Urinary bladder (tissue), 4 donors: ENCODE measurements around the gene SPDL1. TPM values are rescaled to one million over a fixed set of nuclear protein-coding genes. Genes with fewer than 3 reads are reported as not detected.
A peak's percentile ranks its signal among the peaks of the same experiment; 100 is the strongest.

ENCODE experiments used
- DNase-seq: peaks from one replicate; pipeline ENCODE4 v3.0.0-alpha.2; 2015; ENCODE audit errors: extremely low spot score
- H3K27ac ChIP-seq: one replicate; pipeline ENCODE4 v1.5.1; 2013; ENCODE audit warnings: low read depth, mild to moderate bottlenecking, moderate library complexity
- H3K36me3 ChIP-seq: one replicate; pipeline ENCODE4 v1.6.1; 2013; ENCODE audit warnings: mild to moderate bottlenecking, moderate library complexity; ENCODE audit not compliant: insufficient read depth
- H3K4me1 ChIP-seq: one replicate; pipeline ENCODE4 v1.6.1; 2013; ENCODE audit warnings: mild to moderate bottlenecking, moderate library complexity; ENCODE audit not compliant: insufficient read depth
- H3K4me3 ChIP-seq: one replicate; pipeline ENCODE4 v1.5.1; 2013; ENCODE audit warnings: low read depth, low read length
- WGBS: extraction: QIAGEN DNeasy Blood & Tissue Kit; methylation state at CpG from one replicate; pipeline ENCODE4 v1.1.7; 2013; 5-methylcytosine and 5-hydroxymethylcytosine counted together
- polyA plus RNA-seq: library from polyadenylated mRNA; stranded (reverse); fragments of 200-250 nt; gene quantifications from one replicate; pipeline ENCODE4 v1.2.3, GENCODE V29; 2013
- total RNA-seq: library from RNA; depleted of rRNA; stranded (reverse); fragments of >200 nt; gene quantifications from one replicate; pipeline ENCODE4 v1.2.3, GENCODE V29; 2014
- donor health status: healthy with polysubstance abuse.
- donor health status: healthy.

The SPDL1 gene
- total and polyA plus RNA-seq, 2 donors = 8.2 to 22.5 TPM

DNA sequence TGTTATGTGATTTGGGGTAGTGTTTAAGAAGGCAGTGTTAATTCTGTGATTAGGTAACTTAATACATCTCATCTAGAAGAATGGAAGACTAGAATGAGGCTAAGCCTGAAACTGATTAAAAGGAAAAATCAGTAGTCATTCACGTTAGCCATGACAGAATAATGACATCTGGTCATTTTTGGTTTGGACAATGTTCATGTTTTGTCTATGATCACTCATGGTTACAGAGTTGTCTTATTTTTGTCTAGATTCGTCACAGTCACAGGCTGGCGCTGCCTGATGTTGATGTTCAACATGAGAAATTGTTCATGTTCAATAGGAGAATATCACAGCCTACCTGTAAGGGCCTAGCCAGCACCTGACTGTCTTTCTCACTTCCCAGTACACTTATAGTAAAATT lies 44.0 kb downstream of the SPDL1 start:
- no peak overlapping the region for H3K27ac ChIP-seq
- 80% methylated on average over 3 of the region's 3 CpGs for WGBS
- H3K4me3 ChIP-seq = no peak overlapping the region
- H3K4me1 ChIP-seq = no peaks in the 10 kb centered on the region
- no peaks in the 10 kb centered on the region for H3K36me3 ChIP-seq
- DNase-seq = no peak

DNA sequence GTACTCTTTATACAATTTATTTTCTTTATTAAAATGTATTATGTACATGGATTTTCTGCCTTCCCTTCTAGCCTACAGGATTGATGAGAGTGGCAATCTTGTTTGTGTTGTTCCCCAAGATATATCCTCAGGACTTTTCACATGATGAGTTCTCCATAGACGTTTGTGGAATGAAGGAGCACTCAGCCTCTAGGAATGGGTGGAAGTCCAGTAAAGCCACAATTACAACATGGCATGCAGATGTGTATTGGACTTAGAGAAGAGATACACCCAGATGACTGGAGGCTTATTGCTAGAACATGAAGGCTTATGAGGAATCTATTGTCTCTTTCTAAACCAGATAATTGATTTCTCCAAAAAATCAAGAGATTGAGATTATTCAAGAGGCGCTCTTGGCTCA lies 45.3 kb downstream of the SPDL1 start:
- Histone ChIP-seq H3K4me3 (no peak overlapping the region), H3K27ac (no peak overlapping the region), H3K4me1 (no peaks in the 10 kb centered on the region), H3K36me3 (no peaks in the 10 kb centered on the region)
- DNase-seq = no peak
- WGBS = 82% methylated on average over 2 of the region's 2 CpGs

DNA sequence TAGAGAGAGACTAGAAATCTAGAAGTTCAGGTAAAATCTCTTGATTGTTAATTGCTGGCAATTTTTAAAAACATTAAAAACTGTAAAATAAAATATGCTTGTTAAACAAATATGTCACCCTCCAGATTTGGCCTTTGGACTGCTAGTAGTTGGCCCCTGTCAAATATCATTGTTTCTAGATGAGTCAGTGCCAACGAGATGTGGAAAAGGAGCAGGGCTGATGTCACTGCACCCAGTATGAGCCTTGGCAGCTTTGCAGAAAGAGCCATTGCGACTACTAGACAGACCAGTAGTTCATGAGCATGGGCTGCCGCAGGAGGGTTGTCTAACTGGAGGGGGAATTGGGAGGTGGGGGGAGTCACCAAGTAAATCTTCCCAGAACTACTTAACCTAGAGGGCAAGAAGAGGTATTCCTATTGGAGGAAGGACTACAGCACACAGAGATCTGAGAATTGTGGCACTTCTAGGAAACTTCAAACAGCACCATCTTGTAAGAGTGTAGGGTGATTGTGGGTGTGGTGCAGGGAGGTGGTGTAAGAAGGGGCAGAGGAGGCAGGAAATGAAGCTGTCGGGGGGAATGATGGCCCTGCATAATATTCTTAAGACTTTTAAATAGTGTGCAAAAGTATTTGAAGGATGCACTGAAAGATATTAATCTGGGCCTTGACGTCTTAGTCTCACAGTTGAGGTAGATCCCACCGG lies 46.4 kb downstream of the SPDL1 start:
- no peak for DNase-seq
- 73% methylated on average over 6 of the region's 6 CpGs for WGBS
- H3K4me3 ChIP-seq = no peak overlapping the region
- no peaks in the 10 kb centered on the region for H3K4me1 ChIP-seq
- no peaks in the 10 kb centered on the region for H3K36me3 ChIP-seq
- H3K27ac ChIP-seq = no peak overlapping the region

DNA sequence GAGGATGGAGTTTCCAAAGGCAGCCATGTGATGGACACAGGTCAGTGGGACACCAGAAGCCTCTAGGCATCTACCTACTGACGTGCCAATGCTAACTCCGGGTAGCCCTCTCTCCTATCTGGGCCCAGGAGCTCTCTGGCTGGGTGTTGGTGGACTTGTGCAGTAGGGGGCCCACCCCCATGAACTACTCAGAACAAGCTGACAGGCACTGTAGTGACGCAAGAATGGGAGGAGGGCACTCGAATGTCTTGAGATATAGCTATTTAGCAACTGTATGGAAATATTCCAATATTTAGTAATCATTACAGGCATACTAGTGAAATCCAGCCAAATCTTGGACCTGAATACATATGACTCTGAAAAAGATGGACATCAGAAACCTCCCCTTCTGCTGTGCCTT lies 47.8 kb downstream of the SPDL1 start:
- Histone ChIP-seq H3K27ac (no peak overlapping the region), H3K4me1 (no peaks in the 10 kb centered on the region), H3K4me3 (no peak overlapping the region), H3K36me3 (no peaks in the 10 kb centered on the region)
- WGBS = 79% methylated on average over 4 of the region's 4 CpGs
- DNase-seq = no peak

DNA sequence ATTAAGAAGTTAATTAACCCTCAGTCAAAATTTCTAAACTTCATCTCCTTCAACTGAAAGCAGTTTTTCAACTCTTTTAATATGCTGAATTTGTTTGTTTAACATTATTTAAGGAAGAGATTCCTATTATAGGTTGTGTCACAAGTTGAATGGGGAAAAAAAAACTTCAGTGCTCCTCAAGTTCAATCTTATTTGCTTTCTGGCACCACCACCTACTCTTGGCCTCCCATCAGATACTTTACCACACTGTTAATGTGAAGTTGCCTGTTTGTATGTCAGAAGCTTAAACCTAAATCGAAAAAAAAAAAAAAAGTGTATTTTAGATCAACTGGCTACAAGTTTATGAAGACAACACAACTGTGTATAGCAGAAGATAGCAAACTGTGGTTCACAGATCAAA lies 49.4 kb downstream of the SPDL1 start:
- DNase-seq = no peak
- Histone ChIP-seq H3K4me3 (no peak overlapping the region), H3K36me3 (no peaks in the 10 kb centered on the region), H3K27ac (no peak overlapping the region), H3K4me1 (no peaks in the 10 kb centered on the region)
- 63% methylated on average over 1 of the region's 1 CpG for WGBS

DNA sequence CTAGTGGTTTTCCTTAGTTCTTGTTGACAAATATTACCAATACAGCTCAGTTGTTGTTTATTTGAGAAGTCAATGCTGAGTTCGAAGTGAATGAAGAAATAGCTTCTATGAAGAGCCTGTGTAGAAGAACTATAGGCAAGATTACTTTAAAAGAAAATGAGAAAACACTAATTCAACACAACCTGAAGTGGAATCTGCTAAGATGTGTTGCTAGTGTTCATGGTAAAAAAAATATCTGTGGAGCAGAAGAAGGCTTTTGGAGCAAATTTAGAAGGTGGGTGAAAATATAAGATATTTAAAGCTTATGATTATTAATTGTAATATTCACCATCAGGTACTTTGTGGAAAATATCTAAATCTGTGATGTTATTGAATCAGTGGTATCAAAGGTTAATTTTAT lies 51.0 kb downstream of the SPDL1 start:
- 88% methylated on average over 1 of the region's 1 CpG for WGBS
- Histone ChIP-seq H3K4me3 (no peak overlapping the region), H3K36me3 (no peaks in the 10 kb centered on the region), H3K4me1 (no peaks in the 10 kb centered on the region), H3K27ac (no peak overlapping the region)
- DNase-seq = no peak

DNA sequence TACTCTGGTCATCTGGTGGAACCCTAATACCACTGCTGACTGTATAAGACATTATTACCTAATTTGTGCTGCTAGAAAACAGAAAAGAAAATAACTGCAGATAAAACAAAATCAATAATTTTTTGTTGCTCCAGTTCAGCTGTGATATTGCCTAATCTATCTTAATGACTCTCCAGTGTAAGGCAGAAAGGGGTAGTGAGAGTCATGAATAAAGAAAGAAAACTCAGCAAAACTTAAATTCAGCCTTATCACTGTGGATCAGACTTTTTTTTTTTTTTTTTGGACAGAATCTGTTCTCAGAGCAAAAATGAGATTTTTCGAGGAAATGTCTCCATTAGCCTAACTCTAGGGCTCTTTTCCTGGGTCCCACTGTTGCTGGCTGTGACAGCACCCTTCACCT lies 52.4 kb downstream of the SPDL1 start:
- no peak overlapping the region for H3K27ac ChIP-seq
- 70% methylated on average over 1 of the region's 1 CpG for WGBS
- DNase-seq = no peak
- H3K36me3 ChIP-seq = no peaks in the 10 kb centered on the region
- H3K4me3 ChIP-seq = no peak overlapping the region
- H3K4me1 ChIP-seq = no peaks in the 10 kb centered on the region

DNA sequence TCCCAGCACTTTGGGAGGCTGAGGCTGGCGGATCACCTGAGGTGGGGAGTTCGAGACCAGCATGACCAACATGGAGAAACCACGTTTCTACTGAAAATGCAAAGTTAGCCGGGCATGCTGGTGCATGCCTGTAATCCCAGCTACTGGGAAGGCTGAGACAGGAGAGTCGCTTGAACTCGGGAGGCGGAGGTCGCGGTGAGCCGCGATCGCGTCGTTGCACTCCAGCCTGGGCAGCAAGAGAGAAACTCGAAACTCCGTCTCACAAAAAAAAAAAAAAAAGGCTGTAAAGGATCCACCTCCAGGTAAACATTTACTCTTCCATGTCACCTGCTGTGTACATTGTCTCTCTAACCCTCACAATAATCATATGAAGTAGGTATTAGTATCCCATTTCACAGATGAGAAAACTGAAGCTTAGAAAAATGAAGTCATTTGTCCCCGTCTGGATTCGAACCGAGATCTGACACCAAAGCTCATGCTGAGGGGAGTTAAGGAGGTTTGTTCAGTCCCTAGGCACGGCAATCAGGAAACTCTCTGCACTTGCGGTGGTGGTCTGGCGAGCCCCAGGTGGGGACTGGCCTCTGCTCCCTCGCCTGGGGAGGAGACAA lies 53.0 kb downstream of the SPDL1 start:
- 35% methylated on average over 23 of the region's 23 CpGs for WGBS
- Histone ChIP-seq H3K4me3 (peak overlapping the region; percentile 35), H3K36me3 (no peaks in the 10 kb centered on the region), H3K27ac (no peak overlapping the region), H3K4me1 (no peaks in the 10 kb centered on the region)
- DNase-seq = no peak

DNA sequence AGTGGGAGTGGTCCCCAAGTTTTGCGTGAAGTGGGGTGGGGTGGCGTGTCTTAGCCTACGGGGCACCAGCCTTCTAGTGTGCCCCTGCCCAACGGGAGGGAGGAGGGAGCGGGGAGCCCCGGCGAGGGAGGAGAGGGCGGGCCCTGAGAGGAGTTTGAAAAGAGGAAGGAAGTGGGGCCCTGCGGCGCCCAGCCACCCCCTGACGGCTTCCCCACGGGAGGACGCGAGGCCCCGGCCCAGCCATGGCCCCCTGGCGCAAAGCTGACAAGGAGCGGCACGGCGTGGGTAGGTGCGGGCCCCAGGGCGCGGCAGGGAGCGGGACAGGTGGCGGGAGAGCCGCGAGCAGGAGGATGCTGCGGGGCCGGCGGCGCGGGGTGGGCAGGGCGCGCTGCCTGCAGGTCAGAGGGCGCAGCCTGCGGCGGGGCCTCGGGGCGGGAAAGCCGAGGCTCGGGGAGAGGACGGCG lies 53.5 kb downstream of the SPDL1 start, which contains the start of gene DOCK2:
Gene DOCK2, plus strand, starts transcription at position 191 of the 464 bp plus-strand sequence. Its CDS starts 52 bp downstream, at position 243.
- WGBS = 1% methylated on average over 42 of the region's 42 CpGs
- no peaks in the 10 kb centered on the region for H3K36me3 ChIP-seq

DNA sequence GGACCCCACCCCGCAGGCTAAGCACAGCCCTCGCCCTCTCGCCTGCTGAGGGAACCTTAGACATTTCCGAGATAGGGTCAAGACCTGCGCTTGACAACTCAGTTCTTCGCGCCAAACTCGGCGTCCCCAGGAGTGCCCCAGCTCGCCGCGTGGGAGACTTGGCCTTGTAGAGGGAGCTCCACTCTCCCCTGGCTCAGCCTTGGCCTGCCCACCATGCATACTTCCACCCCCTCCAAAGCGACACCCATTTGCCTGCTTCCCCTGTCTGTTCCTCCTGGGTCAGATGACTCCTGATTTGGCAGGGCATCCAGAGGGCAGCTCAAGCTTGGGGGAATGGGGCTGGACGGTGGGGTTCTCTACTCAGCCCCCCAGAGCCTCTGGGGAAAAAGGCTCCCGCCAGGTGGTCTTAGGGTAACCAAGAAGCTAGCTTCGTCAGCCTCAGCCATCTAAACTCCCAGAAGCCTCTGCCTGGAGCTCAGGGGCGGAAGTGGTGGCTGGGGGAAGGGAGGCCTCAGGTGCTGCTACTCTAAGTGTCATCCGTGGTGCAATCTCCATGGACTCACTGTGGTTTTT lies 54.1 kb downstream of the SPDL1 start:
- no peak for DNase-seq
- H3K4me3 ChIP-seq = peak overlapping the region; percentile 35
- H3K36me3 ChIP-seq = no peaks in the 10 kb centered on the region
- no peaks in the 10 kb centered on the region for H3K4me1 ChIP-seq
- H3K27ac ChIP-seq = no peak overlapping the region
- WGBS = 20% methylated on average over 18 of the region's 18 CpGs

More for the DNA sequence above, 53.5 kb downstream of the SPDL1 start, which contains the start of gene DOCK2:
- DNase-seq = no peak
- Histone ChIP-seq H3K27ac (peak within 1 kb of the TSS; percentile 24), H3K4me3 (peak within 1 kb of the TSS; percentile 35), H3K4me1 (no peaks in the 10 kb centered on the region)

DNA sequence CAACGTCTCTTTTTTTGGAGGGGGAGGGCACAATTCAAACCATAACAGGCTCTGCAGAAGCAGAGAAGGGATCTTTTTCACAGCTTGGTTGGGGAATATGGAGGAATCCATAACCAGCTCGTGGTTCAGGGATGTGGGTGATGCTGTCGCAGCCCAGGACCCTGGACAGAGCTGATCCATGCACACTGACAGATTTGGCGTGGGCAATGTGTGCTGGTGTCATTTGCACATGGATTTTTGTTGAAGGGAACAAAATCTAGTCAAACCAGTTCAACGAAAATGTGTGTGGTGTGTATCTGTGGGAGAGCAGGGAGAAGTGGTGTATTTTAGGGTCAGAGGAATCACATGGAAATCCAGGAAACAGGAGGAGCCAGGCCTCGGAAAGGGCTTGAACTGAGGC lies 57.7 kb downstream of the SPDL1 start:
- no peaks in the 10 kb centered on the region for H3K36me3 ChIP-seq
- no peak overlapping the region for H3K27ac ChIP-seq
- no peak overlapping the region for H3K4me3 ChIP-seq
- WGBS = 19% methylated on average over 6 of the region's 6 CpGs
- H3K4me1 ChIP-seq = no peaks in the 10 kb centered on the region
- DNase-seq = no peak

DNA sequence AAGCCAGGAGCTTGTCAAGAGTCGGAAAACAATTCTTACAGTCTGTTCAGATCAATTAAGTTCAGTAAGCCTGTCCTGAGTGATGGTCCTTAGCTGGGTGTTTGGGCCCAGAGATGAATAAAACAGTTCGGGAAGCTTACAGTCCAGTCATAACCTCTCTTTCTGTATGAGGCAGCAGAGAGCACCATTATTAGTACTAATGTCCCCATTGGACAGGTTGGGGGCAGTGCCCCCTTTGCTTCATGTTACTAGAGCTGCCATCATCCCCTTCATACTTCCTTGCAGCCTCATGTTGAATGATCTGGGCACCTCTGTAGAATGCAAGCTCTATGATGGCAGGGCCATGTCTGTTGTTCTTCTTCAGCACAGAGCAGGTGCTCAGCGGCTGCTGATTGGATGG lies 63.3 kb downstream of the SPDL1 start:
- no peak for DNase-seq
- 91% methylated on average over 3 of the region's 3 CpGs for whole genome bisulfite sequencing
- no peaks in the 10 kb centered on the region for H3K36me3 ChIP-seq
- H3K4me3 ChIP-seq = no peak overlapping the region
- no peak overlapping the region for H3K27ac ChIP-seq
- H3K4me1 ChIP-seq = no peaks in the 10 kb centered on the region

DNA sequence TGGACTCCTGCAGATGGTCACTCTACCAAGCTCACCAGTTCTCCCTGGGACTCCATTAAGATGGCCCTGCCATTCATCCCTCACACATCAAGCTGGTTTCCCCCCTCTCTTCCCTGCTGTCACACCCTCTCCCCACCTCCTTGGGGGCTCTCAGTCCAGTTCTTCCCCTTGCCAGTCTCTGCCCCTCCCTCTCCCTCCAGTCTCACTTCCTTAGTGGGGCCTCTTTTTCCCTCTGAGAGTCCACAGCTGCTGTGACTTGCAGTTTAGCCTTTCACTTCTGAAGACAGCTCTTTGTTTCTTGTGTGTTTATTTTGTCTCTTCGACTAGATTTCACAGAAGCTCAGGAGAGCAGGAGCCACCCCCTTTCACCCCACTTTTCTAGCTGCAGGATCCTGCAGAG lies 64.0 kb downstream of the SPDL1 start:
- Histone ChIP-seq H3K4me3 (no peak overlapping the region), H3K36me3 (no peaks in the 10 kb centered on the region), H3K4me1 (no peaks in the 10 kb centered on the region), H3K27ac (no peak overlapping the region)
- 9% methylated on average over 1 of the region's 1 CpG for WGBS
- DNase-seq = no peak

DNA sequence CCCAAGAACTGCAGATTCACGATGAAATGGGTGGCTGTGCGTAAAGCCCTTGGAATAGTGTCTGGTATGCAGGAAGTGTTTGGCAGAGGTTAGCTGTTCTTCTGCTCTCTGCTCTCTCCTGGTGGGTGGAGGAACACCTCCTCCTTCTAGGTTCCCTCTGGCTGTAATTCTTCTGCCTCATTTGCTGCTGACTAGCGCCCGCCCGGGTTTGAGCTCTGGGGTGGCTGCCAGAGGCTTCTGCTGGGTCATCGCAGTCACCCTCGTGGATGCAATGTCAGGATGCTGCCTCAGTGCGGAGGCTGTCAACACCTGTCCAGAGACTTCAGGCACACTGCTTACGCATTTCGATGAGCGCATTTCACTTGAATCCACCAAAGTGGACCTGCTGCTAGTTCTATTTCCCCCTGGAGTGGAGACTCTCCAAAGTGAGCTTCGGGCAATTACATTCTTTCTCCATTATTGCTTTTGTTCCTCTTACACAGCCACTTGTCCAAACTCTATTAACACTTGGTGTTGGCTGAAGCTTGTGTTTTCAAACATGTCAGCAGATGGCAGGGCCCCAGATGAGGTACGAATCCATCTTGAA lies 65.2 kb downstream of the SPDL1 start:
- 58% methylated on average over 13 of the region's 13 CpGs for WGBS
- Histone ChIP-seq H3K36me3 (no peaks in the 10 kb centered on the region), H3K4me3 (no peak overlapping the region), H3K4me1 (no peaks in the 10 kb centered on the region), H3K27ac (no peak overlapping the region)
- DNase-seq = no peak
